ENCODE results near the gene ODAD3. TPM values are rescaled to one million over a fixed set of nuclear protein-coding genes. Genes with fewer than 3 reads are reported as not detected.

Gene ODAD3
- total and polyA plus RNA-seq, 2 of the 13 experiments (the other 11 are each of a cell fraction or from before 2014, with no cell fraction given): 0.04 to 0.08 TPM

- no peak for TF ChIP-seq PAX8 (CRISPR knock-in tag; IDR thresholded peaks at IDR 0.05; ENCODE audit: borderline replicate concordance)
- peak; percentile 95 for TF ChIP-seq ZNF652 (CRISPR knock-in tag; IDR thresholded peaks at IDR 0.05; ENCODE audit: borderline replicate concordance, low read depth)
- no peak for TF ChIP-seq HOXD1 (CRISPR knock-in tag; IDR thresholded peaks at IDR 0.05)
- no peak for TF ChIP-seq TEF (CRISPR knock-in tag; IDR thresholded peaks at IDR 0.05)
- TF ChIP-seq HNF1B (CRISPR knock-in tag; IDR thresholded peaks at IDR 0.05): no peak
- peak; percentile 41; the same call in 1 of the 2 replicates for TF ChIP-seq PAXIP1 (CRISPR knock-in tag; conservative IDR thresholded peaks at IDR 0.05)
- TF ChIP-seq MIER3 (CRISPR knock-in tag; IDR thresholded peaks at IDR 0.05; ENCODE audit: borderline replicate concordance): no peak
- TF ChIP-seq TFAP4 (IDR thresholded peaks at IDR 0.05; ENCODE audit: borderline replicate concordance, low read depth): peak; percentile 69; the same call in 1 of the 2 replicates
- TF ChIP-seq MED1 (CRISPR knock-in tag; IDR thresholded peaks at IDR 0.05): no peak
- TF ChIP-seq MAZ (IDR thresholded peaks at IDR 0.05; ENCODE audit: borderline replicate concordance, low read depth, low read length): no peak
- no peak for TF ChIP-seq MAZ (CRISPR knock-in tag; IDR thresholded peaks at IDR 0.05; ENCODE audit: low read depth)
- peak; percentile 79 for TF ChIP-seq ZBTB33 (CRISPR knock-in tag; IDR thresholded peaks at IDR 0.05)
- TF ChIP-seq ONECUT2 (CRISPR knock-in tag; IDR thresholded peaks at IDR 0.05): peak; percentile 72
- TF ChIP-seq NONO (IDR thresholded peaks at IDR 0.05): no peak
- no peak for TF ChIP-seq NONO (CRISPR knock-in tag; conservative IDR thresholded peaks at IDR 0.05)
- no peak for TF ChIP-seq SOX13 (IDR thresholded peaks at IDR 0.05)
- TF ChIP-seq SOX13 (CRISPR knock-in tag; conservative IDR thresholded peaks at IDR 0.05 in 1 of 2, IDR thresholded peaks at IDR 0.05 in 1 of 2): peak in 1 of 2 experiments; percentile 45; a peak in 1 of 4 replicates
- TF ChIP-seq ZNF331 (CRISPR knock-in tag; IDR thresholded peaks at IDR 0.05): 0 out of 2 replicates have a peak, but pooled peaks have one; percentile 12
- 0 out of 2 replicates have a peak, but pooled peaks have one; percentile 11 for TF ChIP-seq ZMYM3 (CRISPR knock-in tag; IDR thresholded peaks at IDR 0.05)
- TF ChIP-seq KAT8 (CRISPR knock-in tag; IDR thresholded peaks at IDR 0.05): 0 out of 2 replicates have a peak, but pooled peaks have one; percentile 13
- TF ChIP-seq AGO1 (IDR thresholded peaks at IDR 0.05; ENCODE audit: low read depth, low read length, poor library complexity, severe bottlenecking): no peak
Measured at GRCh38 chr19:11387162-11388034, 47.5 kb downstream of the ODAD3 start (continued).
